Sciatic nerve (tissue), 2 donors: Measurements from ENCODE around the gene ZDHHC24. TPM values are rescaled to one million over a fixed set of nuclear protein-coding genes. Genes with fewer than 3 reads are reported as not detected.

Experiments used
- ATAC-seq: fragments of 200-7000 bp; cut with Tn5 transposase; one replicate; pipeline ENCODE4 v1.9.1; 2020; ENCODE audit warnings: mild to moderate bottlenecking, moderate library complexity
- DNase-seq: peaks from one replicate; pipeline ENCODE4 v3.0.0-alpha.2; 2020; ENCODE audit warnings: low spot score
- intact Hi-C: fragments of 100-400 bp; cut with DNase I; formaldehyde crosslinking; loops from one replicate; pipeline ENCODE4 v1.14.2; 2022
- total RNA-seq: library from RNA; stranded (reverse); fragmentation: NEBNext Ultra II Directional; extraction: Animal tissue kit (Norgen Biotek cat#: 25700); gene quantifications from one replicate; pipeline ENCODE4 v1.2.1, GENCODE V29; 2021
- donor health status: DM: no; HTN: no; CAD: no.
- donor health status: DM: no; HTN: no; CAD: no.

The ZDHHC24 gene
- total RNA-seq, 1 donor from 2014 or later, result 10.4 TPM

GRCh38 chr11:66524304-66525040, 21.4 kb downstream of the ZDHHC24 start:
- ATAC-seq (no peak), DNase-seq (no peak)
- intact Hi-C loops, result no loop called here

GRCh38 chr11:66523611-66524010, 22.2 kb downstream of the ZDHHC24 start:
- no peak for ATAC-seq
- DNase-seq, result no peak
- intact Hi-C loops, result no loop called here

- intact Hi-C loops, result no loop called here
- ATAC-seq (no peak), DNase-seq (no peak)
These were observed 34.9 kb downstream of the ZDHHC24 start for GRCh38 chr11:66510990-66511339.

GRCh38 chr11:66510271-66510989, 35.4 kb downstream of the ZDHHC24 start, which contains the start of gene BBS1:
Gene BBS1 (plus strand): TSS chr11:66510635. CDS start chr11:66510660, 25 bp downstream.
- peak; percentile 94 for DNase-seq
- intact Hi-C loops, result no loop called here
- peak; percentile 98 for ATAC-seq

GRCh38 chr11:66509131-66509561, 36.7 kb downstream of the ZDHHC24 start:
- ATAC-seq, result no peak
- intact Hi-C loops, result no loop called here
- DNase-seq, result no peak

- intact Hi-C loops, result no loop called here
- ATAC-seq (no peak), DNase-seq (no peak)
These were observed 40.5 kb downstream of the ZDHHC24 start for GRCh38 chr11:66505276-66505816.

- intact Hi-C loops, result no loop called here
- ATAC-seq (no peak), DNase-seq (no peak)
These were observed 47.3 kb downstream of the ZDHHC24 start for GRCh38 chr11:66498506-66498905.

- intact Hi-C loops, result no loop called here
- ATAC-seq, result no peak
- DNase-seq, result no peak
These were observed 48.6 kb downstream of the ZDHHC24 start for GRCh38 chr11:66497206-66497605.

- intact Hi-C loops, result no loop called here
These were observed 50.4 kb downstream of the ZDHHC24 start for GRCh38 chr11:66495401-66495854.

GRCh38 chr11:66494935-66495334, 50.9 kb downstream of the ZDHHC24 start:
- no peak for DNase-seq
- intact Hi-C loops, result no loop called here
- no peak for ATAC-seq

More at GRCh38 chr11:66495401-66495854, 50.4 kb downstream of the ZDHHC24 start:
- ATAC-seq, result no peak
- no peak for DNase-seq

GRCh38 chr11:66494458-66494857, 51.4 kb downstream of the ZDHHC24 start:
- no peak for DNase-seq
- no peak for ATAC-seq
- intact Hi-C loops, result no loop called here

GRCh38 chr11:66493130-66493529, 52.7 kb downstream of the ZDHHC24 start:
- no peak for DNase-seq
- intact Hi-C loops, result no loop called here
- ATAC-seq, result no peak

GRCh38 chr11:66492161-66492865, 53.5 kb downstream of the ZDHHC24 start:
- no peak for DNase-seq
- intact Hi-C loops, result no loop called here
- no peak for ATAC-seq

GRCh38 chr11:66491315-66491935, 54.4 kb downstream of the ZDHHC24 start:
- DNase-seq (no peak), ATAC-seq (peak; percentile 11)
- intact Hi-C loops, result no loop called here

GRCh38 chr11:66489636-66490035, 56.2 kb downstream of the ZDHHC24 start:
- ATAC-seq (no peak), DNase-seq (no peak)
- intact Hi-C loops, result loop anchor here (5.0 kb wide), 1 partner anchor 757 kb away; no protein-coding TSS in a partner anchor

- intact Hi-C loops, result loop anchor here (5.0 kb wide), 1 partner anchor 757 kb away; no protein-coding TSS in a partner anchor
- no peak for ATAC-seq
- no peak for DNase-seq
These were observed 56.9 kb downstream of the ZDHHC24 start for GRCh38 chr11:66488957-66489356.

- ATAC-seq (no peak), DNase-seq (no peak)
- intact Hi-C loops, result loop anchor here (5.0 kb wide), 1 partner anchor 753 kb away; no protein-coding TSS in a partner anchor
These were observed 61.0 kb downstream of the ZDHHC24 start for GRCh38 chr11:66484806-66485380.

- peak; percentile 98 for DNase-seq
- intact Hi-C loops, result no loop called here
- ATAC-seq, result peak; percentile 98
These were observed 65.5 kb downstream of the ZDHHC24 start, which contains the start of gene DPP3 for GRCh38 chr11:66480117-66480938. Gene DPP3 (plus strand): TSS chr11:66480434. CDS start chr11:66482201, 1,767 bp downstream.
